B cell (primary cell): ENCODE results near the gene FCRL3. TPM values are rescaled to one million over a fixed set of nuclear protein-coding genes. Genes with fewer than 3 reads are reported as not detected.

Source experiments
- ATAC-seq: fragments of 200-7000 bp; cut with Tn5 transposase; one replicate; pipeline ENCODE4 v1.10.0; 2021; ENCODE audit warnings: low read depth, mild to moderate bottlenecking, moderate number of reproducible peaks, moderate library complexity
- CTCF ChIA-PET: fragments of 350-600 bp; sonication (Branson Sonifier 250); formaldehyde crosslinking; loops from one replicate; lab custom pipeline; 2021; ENCODE audit warnings: antibody characterized with exemption, inconsistent platforms; lab: Charles Lee
- POLR2A ChIA-PET: fragments of 350-600 bp; sonication (Branson Sonifier 250); formaldehyde crosslinking; loops from one replicate; lab custom pipeline; 2021; ENCODE audit warnings: antibody characterized with exemption; lab: Charles Lee
- DNase-seq: peaks from one replicate; pipeline ENCODE4 v3.0.0; 2013
- H2AFZ ChIP-seq: 2 replicates; pipeline ENCODE4 v1.6.1; 2012; ENCODE audit warnings: mild to moderate bottlenecking, low read depth, low read length; ENCODE audit not compliant: insufficient read depth, poor library complexity, severe bottlenecking
- H3K27ac ChIP-seq, 2 donors: 1 replicate in 1 of 2; 2 replicates in 1 of 2; pipeline ENCODE4 v1.5.1; 2012 to 2013; ENCODE audit warnings: low read length in 2 of 2, mild to moderate bottlenecking in 2 of 2, moderate library complexity in 1 of 2
- H3K27me3 ChIP-seq, 4 experiments: fragments of 200-600 bp in 1 of 4; sonication (generic) in 1 of 4; replicated peaks in 1 of 4; 1 replicate in 2 of 4; 2 replicates in 2 of 4; pipeline versions ENCODE4 v1.6.1 to v1.7.0; 2013 to 2016; ENCODE audit warnings: low read length in 3 of 4, mild to moderate bottlenecking in 2 of 4, mixed read lengths in 1 of 4, moderate library complexity in 1 of 4; ENCODE audit not compliant: insufficient read depth in 4 of 4, control insufficient read depth in 3 of 4; ENCODE audit errors: control extremely low read depth in 1 of 4
- H3K36me3 ChIP-seq, 2 experiments: replicated peaks in 1 of 2; 1 replicate in 1 of 2; 2 replicates in 1 of 2; pipeline versions ENCODE4 v1.6.1 to v1.7.1; 2013; ENCODE audit warnings: low read length in 1 of 2; ENCODE audit not compliant: insufficient read depth in 2 of 2, control insufficient read depth in 1 of 2; ENCODE audit errors: control extremely low read depth in 1 of 2, extremely low read depth in 1 of 2
- H3K4me1 ChIP-seq, 2 donors: fragments of 200-600 bp in 1 of 2; sonication (generic) in 1 of 2; 1 replicate in 1 of 2; 2 replicates in 1 of 2; pipeline versions ENCODE4 v1.5.1 to v1.6.1; 2013 to 2017; ENCODE audit warnings: low read length in 2 of 2; ENCODE audit not compliant: control insufficient read depth in 2 of 2, insufficient read depth in 2 of 2
- H3K4me2 ChIP-seq: replicated peaks from 2 replicates; pipeline ENCODE3; 2012; ENCODE audit warnings: mild to moderate bottlenecking, low read depth, low read length; ENCODE audit not compliant: poor library complexity, severe bottlenecking
- H3K4me3 ChIP-seq, 5 experiments: fragments of 200-600 bp in 1 of 5; sonication (generic) in 1 of 5; 1 replicate in 3 of 5; 2 replicates in 2 of 5; pipeline versions ENCODE4 v1.5.1 to v1.7.0; 2011 to 2016; ENCODE audit warnings: low read length in 4 of 5, mild to moderate bottlenecking in 4 of 5, low read depth in 2 of 5, control low read depth in 1 of 5, moderate library complexity in 1 of 5; ENCODE audit not compliant: insufficient read depth in 1 of 5; ENCODE audit errors: control extremely low read depth in 1 of 5, extremely low read depth in 1 of 5
- H3K79me2 ChIP-seq: fragments of 200-600 bp; sonication (generic); one replicate; pipeline ENCODE4 v1.6.0; 2016; ENCODE audit warnings: low read length; ENCODE audit not compliant: control insufficient read depth, insufficient read depth
- H3K9ac ChIP-seq: fragments of 200-600 bp; sonication (generic); 2 replicates; pipeline ENCODE4 v1.6.1; 2017; ENCODE audit warnings: mild to moderate bottlenecking, low read length, moderate library complexity
- H3K9me3 ChIP-seq, 3 donors: one replicate each; pipeline versions ENCODE4 v1.6.1 to v1.7.1; 2013; ENCODE audit warnings: low read length in 2 of 3; ENCODE audit not compliant: control insufficient read depth in 2 of 3, insufficient read depth in 1 of 3; ENCODE audit errors: control extremely low read depth in 1 of 3
- H4K20me1 ChIP-seq: 2 replicates; pipeline ENCODE4 v1.6.0; 2012; ENCODE audit warnings: mild to moderate bottlenecking, low read length; ENCODE audit not compliant: insufficient read depth, control insufficient read depth, poor library complexity, severe bottlenecking
- H3K27ac Mint-ChIP-seq: one replicate; pipeline ENCODE4 v1.8.0; 2021; ENCODE audit warnings: mixed read lengths
- H3K27me3 Mint-ChIP-seq: one replicate; pipeline ENCODE4 v1.8.0; 2021; ENCODE audit warnings: mixed read lengths
- H3K4me1 Mint-ChIP-seq: one replicate; pipeline ENCODE4 v1.8.0; 2021; ENCODE audit warnings: mixed read lengths
- H3K4me3 Mint-ChIP-seq: one replicate; pipeline ENCODE4 v1.8.0; 2021; ENCODE audit warnings: mixed read lengths
- H3K9me3 Mint-ChIP-seq: one replicate; pipeline ENCODE4 v1.8.0; 2022; ENCODE audit warnings: mixed read lengths; ENCODE audit not compliant: insufficient read depth
- CTCF ChIP-seq: fragments of 200-600 bp; IDR thresholded peaks from one replicate; pipeline ENCODE4 v1.8.0; 2022; ENCODE audit warnings: antibody characterized with exemption, mild to moderate bottlenecking
- EZH2 ChIP-seq: IDR thresholded peaks from 2 replicates; pipeline ENCODE4 v1.6.1; 2012; ENCODE audit warnings: borderline replicate concordance, low read depth, mild to moderate bottlenecking, moderate library complexity, low read length; ENCODE audit not compliant: insufficient read depth, poor library complexity, severe bottlenecking
- WGBS: methylation state at CpG from one replicate; pipeline ENCODE4 v1.1.5; 2013; ENCODE audit warnings: missing lambda C conversion rate; ENCODE audit not compliant: insufficient coverage; 5-methylcytosine and 5-hydroxymethylcytosine counted together
- intact Hi-C: fragments of 100-400 bp; cut with micrococcal nuclease; formaldehyde crosslinking; loops from one replicate; pipeline ENCODE4 v1.10.0; 2022
- polyA plus RNA-seq: library from polyadenylated mRNA; depleted of rRNA; stranded (reverse); fragments of >200 nt; gene quantifications from 2 replicates; pipeline ENCODE4 v1.2.3, GENCODE V29; 2012
- total RNA-seq, 2 donors: library from RNA; stranded (reverse); fragments of 120-200 nt in 1 of 2; gene quantifications; 1 replicate in 1 of 2; 2 replicates in 1 of 2; pipeline versions ENCODE4 v1.2.3 to v1.2.4, GENCODE V29; 2013 to 2022

FCRL3 gene
- total and polyA plus RNA-seq, 2 donors (not counting 1 experiment from before 2014, with no cell fraction given), result 115 to 220 TPM

GRCh38 chr1:157691285-157691920, 9.2 kb downstream of the FCRL3 start:
- CTCF ChIA-PET, result interaction anchor here (0.6 to 4.3 kb wide), 58 partner anchors 8 to 257 kb away, joined by 3 to 130 read pairs (median 4); partner anchors contain the start of genes FCRL2 and FCRL3
- peak; percentile 51 for DNase-seq
- no peaks in the 10 kb centered on the region for H3K9me3 Mint-ChIP-seq
- POLR2A ChIA-PET, result interaction anchor here (1.4 kb wide), 1 partner anchor 115 kb away, joined by 3 read pairs; no protein-coding TSS in a partner anchor
- H3K4me3 ChIP-seq, result no peak overlapping the region
- H4K20me1 ChIP-seq, result no peaks in the 10 kb centered on the region
- H3K27ac Mint-ChIP-seq, result peak overlapping the region; percentile 54
- TF ChIP-seq EZH2, result no peak
- peak; percentile 73 for TF ChIP-seq CTCF
- peaks cover 0 to 34% of the 10 kb centered on the region in 2 experiments for H3K36me3 ChIP-seq
- no peaks in the 10 kb centered on the region for H3K9me3 ChIP-seq
- no peak overlapping the region for H3K4me3 Mint-ChIP-seq
- peaks cover 61% of the 10 kb centered on the region for H3K79me2 ChIP-seq
- H3K4me1 Mint-ChIP-seq, result peaks cover 77% of the 10 kb centered on the region
- peak overlapping the region in 1 of 2 donors; percentile 32 for H3K27ac ChIP-seq
- ATAC-seq, result peak; percentile 41
- no peaks in the 10 kb centered on the region for H3K27me3 ChIP-seq
- intact Hi-C loops, result loop anchor here (1.0 to 5.0 kb wide), 4 partner anchors 13 to 111 kb away; no protein-coding TSS in a partner anchor
- 33% methylated on average over 3 of the region's 5 CpGs for WGBS
- peaks cover 40 to 68% of the 10 kb centered on the region in 2 donors for H3K4me1 ChIP-seq
- no peaks in the 10 kb centered on the region for H3K27me3 Mint-ChIP-seq
- no peak overlapping the region for H3K9ac ChIP-seq
- H2AFZ ChIP-seq, result no peak overlapping the region
- peak overlapping the region; percentile 33 for H3K4me2 ChIP-seq
